ENCODE data around the gene CD58. TPM values are rescaled to one million over a fixed set of nuclear protein-coding genes. Genes with fewer than 3 reads are reported as not detected.

Gene CD58
- total RNA-seq = 20.6 and 28.6 TPM in 2 replicates

GRCh38 chr1:116570358-116571214 is at the start of gene CD58:
Gene CD58, minus strand, starts transcription at chr1:116571026. Its CDS starts 54 bp downstream, at chr1:116570972.

Other genes with a start within 250 kb of the CD58 start
- gene ATP1A1, start 197.8 kb downstream of the CD58 start, total RNA-seq = 272 and 320 TPM in 2 replicates
- gene IGSF3, start 96.7 kb upstream of the CD58 start, total RNA-seq = 61.4 and 79.1 TPM in 2 replicates
- not detected in 2 replicates for gene CD2, start 183.4 kb upstream of the CD58 start, total RNA-seq